ENCODE data around the gene TXNRD2. TPM values are rescaled to one million over a fixed set of nuclear protein-coding genes. Genes with fewer than 3 reads are reported as not detected.

TXNRD2 gene
- total RNA-seq, 4 donors from 2014 or later, result 12.1 to 28.9 (median 21.6) TPM

GRCh38 chr22:19898831-19899567 lies 42.6 kb downstream of the TXNRD2 start:
- H3K36me3 ChIP-seq, result no peaks in the 10 kb centered on the region

GRCh38 chr22:19898145-19898544 lies 43.5 kb downstream of the TXNRD2 start:
- Histone ChIP-seq H3K9me3 (no peaks in the 10 kb centered on the region), H3K36me3 (no peaks in the 10 kb centered on the region), H3K27ac (no peak overlapping the region), H3K4me3 (no peak overlapping the region), H3K27me3 (no peaks in the 10 kb centered on the region), H3K4me1 (peaks cover 0 to 8% (median 6%) of the 10 kb centered on the region in 4 donors)
- in situ Hi-C loops (cut with MboI; ENCODE audit: low pct_ligation_motif_present in 1 of 4, low pct_unique_long_range_greater_than_20kb in 1 of 4, low sequenced_read_pairs in 3 of 4) (no loop called here), intact Hi-C loops (cut with DNase I; ENCODE audit: low total_unique reads) (no loop called here)
- WGBS, 2 donors (ENCODE audit: low coverage in 1 of 2), result 65 to 86% methylated on average over 3 to 7 of the region's 7 CpGs
- no peak for DNase-seq
- TF ChIP-seq EP300 (IDR thresholded peaks at IDR 0.05; ENCODE audit: low read depth), result no peak
- no peak for TF ChIP-seq CTCF (IDR thresholded peaks at IDR 0.05)
- no peak for TF ChIP-seq POLR2AphosphoS5 (IDR thresholded peaks at IDR 0.05)
- no peak for TF ChIP-seq POLR2A (IDR thresholded peaks at IDR 0.05)

More at GRCh38 chr22:19898831-19899567, 42.6 kb downstream of the TXNRD2 start:
- DNase-seq, result no peak
- TF ChIP-seq POLR2AphosphoS5 (IDR thresholded peaks at IDR 0.05), result no peak
- no peak for TF ChIP-seq POLR2A (IDR thresholded peaks at IDR 0.05)
- TF ChIP-seq EP300 (IDR thresholded peaks at IDR 0.05; ENCODE audit: low read depth), result no peak
- TF ChIP-seq CTCF (IDR thresholded peaks at IDR 0.05), result no peak
- H3K4me3 ChIP-seq, result no peak overlapping the region
- H3K27me3 ChIP-seq, result no peaks in the 10 kb centered on the region
- H3K4me1 ChIP-seq, result peaks cover 0 to 8% (median 6%) of the 10 kb centered on the region in 4 donors
- intact Hi-C loops (cut with DNase I; ENCODE audit: low total_unique reads) (no loop called here), in situ Hi-C loops (cut with MboI; ENCODE audit: low pct_ligation_motif_present in 1 of 4, low pct_unique_long_range_greater_than_20kb in 1 of 4, low sequenced_read_pairs in 3 of 4) (no loop called here)
- no peaks in the 10 kb centered on the region for H3K9me3 ChIP-seq
- WGBS, 2 donors (ENCODE audit: low coverage in 1 of 2), result 89% methylated on average over 16 of the region's 16 CpGs; no CpG with 5 or more reads in 1 of the 2 donors
- H3K27ac ChIP-seq, result no peak overlapping the region

- in situ Hi-C loops (cut with MboI; ENCODE audit: low pct_ligation_motif_present in 1 of 4, low pct_unique_long_range_greater_than_20kb in 1 of 4, low sequenced_read_pairs in 3 of 4), result no loop called here
- Histone ChIP-seq H3K27ac (no peak overlapping the region), H3K4me1 (peaks cover 0 to 8% (median 6%) of the 10 kb centered on the region in 4 donors), H3K27me3 (no peaks in the 10 kb centered on the region), H3K4me3 (no peak overlapping the region), H3K36me3 (no peaks in the 10 kb centered on the region), H3K9me3 (no peaks in the 10 kb centered on the region)
- TF ChIP-seq EP300 (IDR thresholded peaks at IDR 0.05; ENCODE audit: low read depth), result no peak
- intact Hi-C loops (cut with DNase I; ENCODE audit: low total_unique reads), result no loop called here
- DNase-seq, result no peak
- 90% methylated on average over 15 of the region's 16 CpGs; no CpG with 5 or more reads in 1 of the 2 donors for WGBS, 2 donors (ENCODE audit: low coverage in 1 of 2)
Observed at GRCh38 chr22:19897726-19898125, 43.9 kb downstream of the TXNRD2 start.

- in situ Hi-C loops (cut with MboI; ENCODE audit: low pct_ligation_motif_present in 1 of 4, low pct_unique_long_range_greater_than_20kb in 1 of 4, low sequenced_read_pairs in 3 of 4) (no loop called here), intact Hi-C loops (cut with DNase I; ENCODE audit: low total_unique reads) (no loop called here)
- H3K27ac ChIP-seq, result no peak overlapping the region
- H3K9me3 ChIP-seq, result no peaks in the 10 kb centered on the region
- H3K4me3 ChIP-seq, result no peak overlapping the region
- no peaks in the 10 kb centered on the region for H3K36me3 ChIP-seq
- no peak for DNase-seq
- TF ChIP-seq POLR2AphosphoS5 (IDR thresholded peaks at IDR 0.05) (no peak), POLR2A (IDR thresholded peaks at IDR 0.05) (no peak), EP300 (IDR thresholded peaks at IDR 0.05; ENCODE audit: low read depth) (no peak), CTCF (IDR thresholded peaks at IDR 0.05) (no peak)
- H3K4me1 ChIP-seq, result peaks cover 0 to 14% (median 7%) of the 10 kb centered on the region in 4 donors
- no peaks in the 10 kb centered on the region for H3K27me3 ChIP-seq
- 83% methylated on average over 11 of the region's 15 CpGs; no CpG with 5 or more reads in 1 of the 2 donors for WGBS, 2 donors (ENCODE audit: low coverage in 1 of 2)
Observed at GRCh38 chr22:19896665-19897355, 44.8 kb downstream of the TXNRD2 start.
